Measurements from ENCODE around the gene SDF4.

Gene SDF4

GRCh38 chr1:1204998-1205768 lies 26.6 kb downstream of the SDF4 start:
- Histone ChIP-seq H3K27ac (no peak overlapping the region), H3K36me3 (no peaks in the 10 kb centered on the region), H3K4me3 (ENCODE audit: low read depth, low read length) (no peak overlapping the region), H3K27me3 (ENCODE audit: insufficient read depth, low read depth, severe bottlenecking) (no peaks in the 10 kb centered on the region), H3K9me3 (ENCODE audit: severe bottlenecking) (no peaks in the 10 kb centered on the region)
- DNase-seq, result no peak
- TF ChIP-seq CTCF (IDR thresholded peaks at IDR 0.05; ENCODE audit: low read depth, low read length), result no peak

- H3K9me3 ChIP-seq (ENCODE audit: severe bottlenecking), result no peaks in the 10 kb centered on the region
- no peaks in the 10 kb centered on the region for H3K27me3 ChIP-seq (ENCODE audit: insufficient read depth, low read depth, severe bottlenecking)
- DNase-seq, result no peak
- no peak for TF ChIP-seq CTCF (IDR thresholded peaks at IDR 0.05; ENCODE audit: low read depth, low read length)
- H3K4me3 ChIP-seq (ENCODE audit: low read depth, low read length), result no peak overlapping the region
- no peaks in the 10 kb centered on the region for H3K36me3 ChIP-seq
- H3K27ac ChIP-seq, result no peak overlapping the region
Observed at GRCh38 chr1:1204425-1204920, 27.3 kb downstream of the SDF4 start.

GRCh38 chr1:1203561-1204424 lies 28.0 kb downstream of the SDF4 start:
- no peak for DNase-seq
- H3K27me3 ChIP-seq (ENCODE audit: insufficient read depth, low read depth, severe bottlenecking), result no peaks in the 10 kb centered on the region
- H3K9me3 ChIP-seq (ENCODE audit: severe bottlenecking), result no peaks in the 10 kb centered on the region
- no peak overlapping the region for H3K27ac ChIP-seq
- H3K4me3 ChIP-seq (ENCODE audit: low read depth, low read length), result no peak overlapping the region
- no peaks in the 10 kb centered on the region for H3K36me3 ChIP-seq
- TF ChIP-seq CTCF (IDR thresholded peaks at IDR 0.05; ENCODE audit: low read depth, low read length), result no peak

GRCh38 chr1:1202831-1203560 lies 28.8 kb downstream of the SDF4 start:
- Histone ChIP-seq H3K9me3 (ENCODE audit: severe bottlenecking) (no peaks in the 10 kb centered on the region), H3K36me3 (no peaks in the 10 kb centered on the region), H3K27ac (no peak overlapping the region), H3K27me3 (ENCODE audit: insufficient read depth, low read depth, severe bottlenecking) (no peaks in the 10 kb centered on the region), H3K4me3 (ENCODE audit: low read depth, low read length) (no peak overlapping the region)
- no peak for TF ChIP-seq CTCF (IDR thresholded peaks at IDR 0.05; ENCODE audit: low read depth, low read length)
- no peak for DNase-seq

- H3K27me3 ChIP-seq (ENCODE audit: insufficient read depth, low read depth, severe bottlenecking), result no peaks in the 10 kb centered on the region
- peak overlapping the region; percentile 50 for H3K4me3 ChIP-seq (ENCODE audit: low read depth, low read length)
- peak overlapping the region; percentile 59 for H3K27ac ChIP-seq
- DNase-seq, result peak; percentile 58
- no peaks in the 10 kb centered on the region for H3K9me3 ChIP-seq (ENCODE audit: severe bottlenecking)
- no peak for TF ChIP-seq CTCF (IDR thresholded peaks at IDR 0.05; ENCODE audit: low read depth, low read length)
- no peaks in the 10 kb centered on the region for H3K36me3 ChIP-seq
Observed at GRCh38 chr1:1200876-1201810, 30.7 kb downstream of the SDF4 start.
